Measurements from ENCODE around the gene TAF3. TPM values are rescaled to one million over a fixed set of nuclear protein-coding genes. Genes with fewer than 3 reads are reported as not detected.

Gene TAF3
- total RNA-seq, 1 experiment from 2014 or later, result 5.5 TPM

DNA sequence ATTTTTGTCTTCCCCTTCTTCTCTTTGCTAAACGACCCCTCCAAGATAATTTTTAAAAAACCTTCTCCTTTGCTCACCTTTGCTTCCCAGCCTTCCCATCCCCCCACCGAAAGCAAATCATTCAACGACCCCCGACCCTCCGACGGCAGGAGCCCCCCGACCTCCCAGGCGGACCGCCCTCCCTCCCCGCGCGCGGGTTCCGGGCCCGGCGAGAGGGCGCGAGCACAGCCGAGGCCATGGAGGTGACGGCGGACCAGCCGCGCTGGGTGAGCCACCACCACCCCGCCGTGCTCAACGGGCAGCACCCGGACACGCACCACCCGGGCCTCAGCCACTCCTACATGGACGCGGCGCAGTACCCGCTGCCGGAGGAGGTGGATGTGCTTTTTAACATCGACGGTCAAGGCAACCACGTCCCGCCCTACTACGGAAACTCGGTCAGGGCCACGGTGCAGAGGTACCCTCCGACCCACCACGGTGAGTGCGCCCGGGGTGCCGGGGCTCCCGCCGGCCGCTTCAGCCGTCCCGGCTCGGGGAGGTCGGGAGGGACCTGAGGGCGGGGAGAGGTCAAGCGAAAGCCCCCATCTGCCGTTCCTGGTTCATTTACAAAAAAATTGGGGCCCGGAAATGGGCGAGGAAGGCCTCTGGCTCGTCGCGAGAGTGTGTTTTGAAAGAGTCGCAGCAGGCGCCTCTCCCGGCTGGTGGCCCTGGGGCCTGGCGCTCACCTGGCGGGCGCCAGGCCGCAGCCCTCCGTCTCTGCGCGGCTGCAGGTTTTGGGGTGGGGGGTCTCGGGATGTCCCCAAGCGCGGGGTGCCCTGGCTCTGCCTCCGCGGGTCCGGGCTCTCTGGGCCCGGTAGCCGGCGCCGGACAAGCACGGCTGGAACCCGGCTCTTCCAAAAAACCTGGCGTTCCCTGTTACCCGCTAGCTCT lies 237.4 kb downstream of the TAF3 start:
- TF ChIP-seq REST (IDR thresholded peaks at IDR 0.05; ENCODE audit: insufficient read depth in 1 of 2, low read depth in 2 of 2, low read length in 1 of 2), result no peak
- no peak for TF ChIP-seq SIN3A (IDR thresholded peaks at IDR 0.05; ENCODE audit: borderline replicate concordance, insufficient read depth, low read depth, low read length)
- TF ChIP-seq POLR2AphosphoS5 (IDR thresholded peaks at IDR 0.05; ENCODE audit: low read depth, low read length), result no peak
- no peak for TF ChIP-seq CTCF (IDR thresholded peaks at IDR 0.05)
- TF ChIP-seq TCF7L2 (IDR thresholded peaks at IDR 0.05; ENCODE audit: low read depth, low read length), result no peak
- peak overlapping the region; percentile 57 to 94 for H3K4me3 ChIP-seq (ENCODE audit: low read depth in 2 of 2, low read length in 2 of 2)
- intact Hi-C loops (cut with micrococcal nuclease; ENCODE audit: unreplicated experiment) (no loop called here), in situ Hi-C loops (cut with HindIII; ENCODE audit: low pct_unique_long_range_greater_than_20kb, low sequenced_read_pairs) (no loop called here)
- DNase-seq (ENCODE audit: low read depth, low spot score) (no peak), ATAC-seq (no peak)
- no peaks in the 10 kb centered on the region for H3K9me3 ChIP-seq (ENCODE audit: control insufficient read depth, insufficient read depth, low read depth, low read length)
- no peaks in the 10 kb centered on the region for H3K27me3 ChIP-seq (ENCODE audit: control insufficient read depth, insufficient read depth, low read length)
- no peaks in the 10 kb centered on the region for H3K36me3 ChIP-seq (ENCODE audit: control insufficient read depth, insufficient read depth, low read length)
- H3K27ac ChIP-seq (ENCODE audit: low read length), result no peak overlapping the region
- POLR2A ChIA-PET, result no interaction called here
- no TSS peak for BruUV-seq (replicated peaks)
- CTCF ChIA-PET, result no interaction called here
- H3K4me1 ChIP-seq (ENCODE audit: control insufficient read depth, insufficient read depth, low read length), result no peaks in the 10 kb centered on the region

DNA sequence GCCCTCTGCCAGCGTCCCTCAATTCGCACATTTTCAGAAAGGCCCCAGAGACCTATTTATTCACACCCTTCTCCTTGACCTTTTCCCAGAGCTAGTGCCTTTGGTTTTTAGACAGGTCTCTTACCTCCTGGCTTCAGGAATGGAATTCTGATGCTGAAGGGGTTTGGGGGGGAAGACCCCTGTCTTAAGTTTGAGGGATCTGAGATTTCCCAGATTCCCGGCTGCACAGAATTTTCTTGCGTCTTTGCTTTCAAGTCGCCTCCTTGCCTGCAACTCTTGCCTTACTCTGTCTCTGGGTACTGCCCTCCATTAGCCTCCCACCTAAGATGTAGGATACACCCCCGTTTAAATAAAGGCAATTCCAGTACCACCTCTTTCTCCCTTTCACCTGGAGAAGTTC lies 238.1 kb downstream of the TAF3 start:
- H3K4me1 ChIP-seq (ENCODE audit: control insufficient read depth, insufficient read depth, low read length), result no peaks in the 10 kb centered on the region
- intact Hi-C loops (cut with micrococcal nuclease; ENCODE audit: unreplicated experiment) (no loop called here), in situ Hi-C loops (cut with HindIII; ENCODE audit: low pct_unique_long_range_greater_than_20kb, low sequenced_read_pairs) (no loop called here)
- H3K27ac ChIP-seq (ENCODE audit: low read length), result peak overlapping the region; percentile 23; the same call in 1 of the 2 replicates
- no peaks in the 10 kb centered on the region for H3K36me3 ChIP-seq (ENCODE audit: control insufficient read depth, insufficient read depth, low read length)
- TF ChIP-seq REST (IDR thresholded peaks at IDR 0.05; ENCODE audit: insufficient read depth in 1 of 2, low read depth in 2 of 2, low read length in 1 of 2) (no peak), CTCF (IDR thresholded peaks at IDR 0.05) (no peak), TCF7L2 (IDR thresholded peaks at IDR 0.05; ENCODE audit: low read depth, low read length) (no peak), POLR2AphosphoS5 (IDR thresholded peaks at IDR 0.05; ENCODE audit: low read depth, low read length) (no peak), SIN3A (IDR thresholded peaks at IDR 0.05; ENCODE audit: borderline replicate concordance, insufficient read depth, low read depth, low read length) (no peak)
- ChIA-PET POLR2A (interaction anchor here (0.6 kb wide), 1 partner anchor 554 kb away, joined by 3 read pairs; no protein-coding TSS in a partner anchor), CTCF (no interaction called here)
- ATAC-seq (no peak), DNase-seq (ENCODE audit: low read depth, low spot score) (no peak)
- H3K4me3 ChIP-seq (ENCODE audit: low read depth in 2 of 2, low read length in 2 of 2), result peak overlapping the region; percentile 47 to 57
- no peaks in the 10 kb centered on the region for H3K9me3 ChIP-seq (ENCODE audit: control insufficient read depth, insufficient read depth, low read depth, low read length)
- no TSS peak for BruUV-seq (replicated peaks)
- no peaks in the 10 kb centered on the region for H3K27me3 ChIP-seq (ENCODE audit: control insufficient read depth, insufficient read depth, low read length)

All from Panc1 (cell line).